Right lobe of liver (tissue), 4 donors: ENCODE results near the gene CCDC82.

Source experiments
- POLR2A ChIP-seq: fragments of 450-650 bp; IDR thresholded peaks from one replicate; pipeline ENCODE4 v1.6.1; 2017; ENCODE audit warnings: antibody characterized with exemption, mild to moderate bottlenecking
- TF ChIP-seq, protein P1 (sequence below), 4 donors: fragments of 200-600 bp in 3 of 4; fragments of 450-650 bp in 1 of 4; IDR thresholded peaks; one replicate each; pipeline versions ENCODE4 v1.5.1 to v1.8.0; 2016 to 2022; ENCODE audit warnings: antibody characterized with exemption in 4 of 4, mild to moderate bottlenecking in 2 of 4
- donor health status: DM: no; HTN: no; CAD: no.
- donor health status: DM: no; HTN: no; CAD: no.
- donor health status: DM: no; HTN: yes; CAD: no.

DNA sequence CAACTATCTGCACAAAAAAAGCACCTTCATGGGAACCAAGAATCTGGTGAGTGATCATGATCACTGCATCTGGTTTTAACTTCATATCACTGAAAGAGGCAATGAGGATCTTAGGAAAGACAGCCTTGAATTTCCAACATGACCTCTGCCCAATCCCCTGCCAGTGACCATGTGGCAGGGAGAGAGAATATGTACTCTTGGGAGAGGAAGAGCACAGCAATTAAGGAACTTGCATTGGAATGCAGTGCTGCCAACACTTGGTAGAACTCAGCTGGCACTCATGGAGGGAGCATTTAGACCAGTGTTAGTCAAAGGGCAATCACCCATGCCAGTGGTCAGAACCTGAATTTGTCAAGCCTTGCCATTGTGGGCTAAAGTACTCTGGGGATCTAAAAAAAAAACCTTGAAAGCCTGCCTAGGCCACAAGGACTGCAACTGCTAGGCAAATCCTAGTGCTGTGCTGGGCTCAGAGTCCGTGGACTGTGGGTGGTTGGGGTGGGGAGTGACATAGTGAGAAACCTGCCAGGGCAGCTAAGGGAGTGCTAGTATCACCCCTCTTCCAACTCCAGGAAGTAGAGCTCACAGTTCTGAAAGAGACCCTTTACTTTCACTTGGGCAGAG lies 23.2 kb upstream of the CCDC82 start:
- TF ChIP-seq, protein P1, sequence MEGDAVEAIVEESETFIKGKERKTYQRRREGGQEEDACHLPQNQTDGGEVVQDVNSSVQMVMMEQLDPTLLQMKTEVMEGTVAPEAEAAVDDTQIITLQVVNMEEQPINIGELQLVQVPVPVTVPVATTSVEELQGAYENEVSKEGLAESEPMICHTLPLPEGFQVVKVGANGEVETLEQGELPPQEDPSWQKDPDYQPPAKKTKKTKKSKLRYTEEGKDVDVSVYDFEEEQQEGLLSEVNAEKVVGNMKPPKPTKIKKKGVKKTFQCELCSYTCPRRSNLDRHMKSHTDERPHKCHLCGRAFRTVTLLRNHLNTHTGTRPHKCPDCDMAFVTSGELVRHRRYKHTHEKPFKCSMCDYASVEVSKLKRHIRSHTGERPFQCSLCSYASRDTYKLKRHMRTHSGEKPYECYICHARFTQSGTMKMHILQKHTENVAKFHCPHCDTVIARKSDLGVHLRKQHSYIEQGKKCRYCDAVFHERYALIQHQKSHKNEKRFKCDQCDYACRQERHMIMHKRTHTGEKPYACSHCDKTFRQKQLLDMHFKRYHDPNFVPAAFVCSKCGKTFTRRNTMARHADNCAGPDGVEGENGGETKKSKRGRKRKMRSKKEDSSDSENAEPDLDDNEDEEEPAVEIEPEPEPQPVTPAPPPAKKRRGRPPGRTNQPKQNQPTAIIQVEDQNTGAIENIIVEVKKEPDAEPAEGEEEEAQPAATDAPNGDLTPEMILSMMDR (IDR thresholded peaks at IDR 0.05): no peak
- no peak for TF ChIP-seq POLR2A
